SK-N-SH (cell line): Measurements from ENCODE around the gene STON2. TPM values are rescaled to one million over a fixed set of nuclear protein-coding genes. Genes with fewer than 3 reads are reported as not detected.

Experiments
- CTCF ChIA-PET: fragments of 300-600, 350-600 bp; formaldehyde crosslinking; extraction: SDS; loops from one replicate; lab custom pipeline; 2021; lab: Yijun Ruan, JAX
- POLR2A ChIA-PET: fragments of 350-600 bp; sonication (Branson Sonifier 250); formaldehyde crosslinking; extraction: SDS; loops from one replicate; lab custom pipeline; 2020; ENCODE audit warnings: antibody characterized with exemption, inconsistent platforms; lab: Yijun Ruan, JAX
- DNase-seq: peaks from one replicate; pipeline ENCODE4 v3.0.0; 2012
- H2AFZ ChIP-seq: fragments of 200-600 bp; sonication (generic); 2 replicates; pipeline ENCODE4 v1.8.1; 2016; ENCODE audit warnings: antibody characterized with exemption, mild to moderate bottlenecking, low read depth
- H3F3A ChIP-seq: fragments of 200-600 bp; sonication (generic); replicated peaks from 2 replicates; pipeline ENCODE3; 2016; ENCODE audit warnings: antibody characterized with exemption, mild to moderate bottlenecking; ENCODE audit not compliant: insufficient read depth
- H3K27ac ChIP-seq, 2 experiments: fragments of 200-500 bp in 1 of 2; fragments of 200-600 bp in 1 of 2; sonication (Bioruptor generic) in 1 of 2; sonication (generic), shearing (Covaris generic) in 1 of 2; 2 replicates each; pipeline versions ENCODE4 v1.5.1 to v1.6.1; 2014 to 2016; ENCODE audit warnings: low read depth in 2 of 2, inconsistent platforms in 1 of 2, low read length in 1 of 2, mild to moderate bottlenecking in 1 of 2, mixed read lengths in 1 of 2
- H3K27me3 ChIP-seq: fragments of 200-600 bp; sonication (generic), shearing (Covaris generic); 2 replicates; pipeline ENCODE4 v1.6.1; 2016; ENCODE audit warnings: mixed run types; ENCODE audit not compliant: insufficient read depth
- H3K36me3 ChIP-seq, 2 experiments: fragments of 200-500 bp in 1 of 2; fragments of 200-600 bp in 1 of 2; sonication (Bioruptor generic) in 1 of 2; sonication (generic) in 1 of 2; replicated peaks in 1 of 2; 2 replicates each; pipeline versions ENCODE3 to v1.5.1; 2014 to 2016; ENCODE audit warnings: low read length in 1 of 2, mild to moderate bottlenecking in 1 of 2; ENCODE audit not compliant: insufficient read depth in 2 of 2, control insufficient read depth in 1 of 2
- H3K4me1 ChIP-seq, 2 experiments: fragments of 200-500 bp in 1 of 2; fragments of 200-600 bp in 1 of 2; sonication (Bioruptor generic) in 1 of 2; sonication (generic), shearing (Covaris generic) in 1 of 2; 2 replicates each; pipeline versions ENCODE4 v1.5.1 to v1.6.1; 2014 to 2016; ENCODE audit warnings: low read depth in 1 of 2, low read length in 1 of 2, mixed run types in 1 of 2; ENCODE audit not compliant: insufficient read depth in 2 of 2, control insufficient read depth in 1 of 2
- H3K4me2 ChIP-seq: fragments of 200-600 bp; sonication (generic), shearing (Covaris generic); 2 replicates; pipeline ENCODE4 v1.6.1; 2017; ENCODE audit warnings: mixed run types
- H3K4me3 ChIP-seq, 2 experiments: fragments of 200-500 bp in 1 of 2; fragments of 200-600 bp in 1 of 2; sonication (Bioruptor generic) in 1 of 2; sonication (generic), shearing (Covaris generic) in 1 of 2; 2 replicates each; pipeline versions ENCODE4 v1.5.1 to v1.8.1; 2014 to 2016; ENCODE audit warnings: low read depth in 2 of 2, inconsistent platforms in 1 of 2, low read length in 1 of 2, mild to moderate bottlenecking in 1 of 2, mixed read lengths in 1 of 2, moderate library complexity in 1 of 2
- H3K79me2 ChIP-seq: fragments of 200-600 bp; sonication (generic); 2 replicates; pipeline ENCODE4 v1.8.1; 2017; ENCODE audit warnings: mild to moderate bottlenecking; ENCODE audit not compliant: insufficient read depth
- H3K9ac ChIP-seq: fragments of 200-600 bp; sonication (generic); 2 replicates; pipeline ENCODE4 v1.6.1; 2017; ENCODE audit warnings: mixed run types
- H3K9me2 ChIP-seq: fragments of 200-600 bp; sonication (generic); 2 replicates; pipeline ENCODE4 v1.6.1; 2017; ENCODE audit warnings: mixed run types
- H3K9me3 ChIP-seq: fragments of 200-600 bp; sonication (generic); 2 replicates; pipeline ENCODE4 v1.6.1; 2017; ENCODE audit warnings: mixed run types, mild to moderate bottlenecking, moderate library complexity
- H4K20me1 ChIP-seq: fragments of 200-600 bp; sonication (generic); 2 replicates; pipeline ENCODE4 v1.6.1; 2017; ENCODE audit warnings: mild to moderate bottlenecking, mixed run types; ENCODE audit not compliant: insufficient read depth
- CHD2 ChIP-seq: fragments of 150-350 bp; IDR thresholded peaks from 2 replicates; pipeline ENCODE4 v1.6.1; 2018; ENCODE audit warnings: low read length; ENCODE audit not compliant: partially characterized antibody
- ELF1 ChIP-seq: IDR thresholded peaks from 2 replicates; pipeline ENCODE4 v1.4.0; 2012
- EP300 ChIP-seq, 2 experiments: IDR thresholded peaks; 2 replicates each; pipeline versions ENCODE4 v1.4.0 to v1.6.1; 2012; ENCODE audit warnings: borderline replicate concordance in 1 of 2, low read depth in 1 of 2, low read length in 1 of 2
- EZH2phosphoT487 ChIP-seq: fragments of 200-600 bp; sonication (generic); IDR thresholded peaks from 2 replicates; pipeline ENCODE4 v1.6.1; 2017; ENCODE audit warnings: low read depth, mixed run types, mild to moderate bottlenecking, antibody characterized with exemption, moderate library complexity, borderline replicate concordance
- FOSL2 ChIP-seq: IDR thresholded peaks from 2 replicates; pipeline ENCODE4 v1.4.0; 2012; ENCODE audit warnings: low read depth, mild to moderate bottlenecking, moderate library complexity, borderline replicate concordance
- FOXJ3 ChIP-seq: sonication (generic); formaldehyde crosslinking; IDR thresholded peaks from 2 replicates; pipeline ENCODE4 v1.5.1; 2020; ENCODE audit warnings: mild to moderate bottlenecking, missing genetic modification reagents
- FOXM1 ChIP-seq: IDR thresholded peaks from 2 replicates; pipeline ENCODE4 v1.4.0; 2012; ENCODE audit warnings: low read depth, mild to moderate bottlenecking
- GABPA ChIP-seq: IDR thresholded peaks from 2 replicates; pipeline ENCODE4 v1.4.0; 2012; ENCODE audit warnings: low read depth, mild to moderate bottlenecking
- GATA2 ChIP-seq: sonication (generic); formaldehyde crosslinking; IDR thresholded peaks from 2 replicates; pipeline ENCODE4 v1.5.0; 2020; ENCODE audit warnings: mild to moderate bottlenecking, missing genetic modification reagents
- MXI1 ChIP-seq: IDR thresholded peaks from 2 replicates; pipeline ENCODE4 v1.6.1; 2012; ENCODE audit warnings: mild to moderate bottlenecking, low read depth, low read length, improper control_type of control experiment
- NFIC ChIP-seq: IDR thresholded peaks from 2 replicates; pipeline ENCODE4 v1.4.0; 2012; ENCODE audit warnings: borderline replicate concordance
- NRF1 ChIP-seq: IDR thresholded peaks from 2 replicates; pipeline ENCODE4 v1.6.1; 2012; ENCODE audit warnings: low read depth, mild to moderate bottlenecking, low read length
- POLR2AphosphoS5 ChIP-seq: IDR thresholded peaks from 2 replicates; pipeline ENCODE4 v1.6.1; 2012; ENCODE audit warnings: low read depth, low read length
- RFX5 ChIP-seq: IDR thresholded peaks from 2 replicates; pipeline ENCODE4 v1.6.1; 2012; ENCODE audit warnings: mild to moderate bottlenecking, improper control_type of control experiment, low read length
- RXRA ChIP-seq: IDR thresholded peaks from 2 replicates; pipeline ENCODE4 v1.4.0; 2012; ENCODE audit warnings: low read depth, mild to moderate bottlenecking, borderline replicate concordance
- TAF1 ChIP-seq: IDR thresholded peaks from 2 replicates; pipeline ENCODE4 v1.6.1; 2012; ENCODE audit warnings: low read depth, mild to moderate bottlenecking, low read length, moderate library complexity, borderline replicate concordance
- TCF12 ChIP-seq: IDR thresholded peaks from 2 replicates; pipeline ENCODE4 v1.4.0; 2012
- YY1 ChIP-seq: IDR thresholded peaks from 2 replicates; pipeline ENCODE4 v1.4.0; 2012; ENCODE audit warnings: low read depth, mild to moderate bottlenecking
- WGBS: methylation state at CpG from one replicate; pipeline ENCODE4 v1.1.6; 2017; ENCODE audit warnings: low lambda C conversion rate; 5-methylcytosine and 5-hydroxymethylcytosine counted together
- polyA plus RNA-seq, 3 experiments: library from polyadenylated mRNA; depleted of rRNA; stranded (reverse); fragments of >200 nt; gene quantifications; 2 replicates each; pipeline ENCODE4 v1.2.3, GENCODE V29; 2012
- TF ChIP-seq, protein P1 (sequence below): fragments of 150-350 bp; IDR thresholded peaks from 2 replicates; pipeline ENCODE4 v1.6.1; 2016; ENCODE audit warnings: mild to moderate bottlenecking, low read depth, low read length
- TF ChIP-seq, protein P2 (sequence below): IDR thresholded peaks from 2 replicates; pipeline ENCODE4; 2012
- TF ChIP-seq, protein P3 (sequence below): IDR thresholded peaks from 2 replicates; pipeline ENCODE4 v1.6.1; 2012; ENCODE audit warnings: mild to moderate bottlenecking, low read depth, low read length, moderate library complexity
- TF ChIP-seq, protein P4 (sequence below): fragments of 200-600 bp; sonication (generic); IDR thresholded peaks from 2 replicates; pipeline ENCODE4 v1.6.1; 2017; ENCODE audit warnings: antibody characterized with exemption, mild to moderate bottlenecking, moderate library complexity

The STON2 gene
- polyA plus RNA-seq, 1 of the 3 experiments (the other 2 are of a cell fraction) = not detected

DNA sequence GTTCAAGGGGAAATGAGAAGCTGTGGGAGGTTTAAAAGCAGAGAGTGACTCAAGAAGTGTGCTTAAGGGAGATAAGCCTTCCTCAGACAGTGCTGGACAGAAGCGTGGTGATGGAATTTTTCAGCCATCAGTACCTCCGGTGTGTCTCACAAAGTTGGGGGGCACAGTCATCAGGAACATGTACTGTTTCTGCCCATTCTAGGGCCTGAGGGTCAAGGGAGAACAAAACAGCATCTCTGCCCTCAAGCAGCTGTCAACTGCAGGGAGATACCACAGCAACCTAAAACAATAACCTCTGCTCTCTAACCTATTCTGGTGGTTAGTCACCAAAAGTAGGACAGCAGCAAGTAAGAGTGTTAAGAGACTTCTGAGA, 2.0 kb upstream of the STON2 start:
- H3K79me2 ChIP-seq = no peaks in the 10 kb centered on the region
- H3K9me2 ChIP-seq = no peaks in the 10 kb centered on the region
- H3K4me3 ChIP-seq = no peak overlapping the region
- TF ChIP-seq, protein P1, sequence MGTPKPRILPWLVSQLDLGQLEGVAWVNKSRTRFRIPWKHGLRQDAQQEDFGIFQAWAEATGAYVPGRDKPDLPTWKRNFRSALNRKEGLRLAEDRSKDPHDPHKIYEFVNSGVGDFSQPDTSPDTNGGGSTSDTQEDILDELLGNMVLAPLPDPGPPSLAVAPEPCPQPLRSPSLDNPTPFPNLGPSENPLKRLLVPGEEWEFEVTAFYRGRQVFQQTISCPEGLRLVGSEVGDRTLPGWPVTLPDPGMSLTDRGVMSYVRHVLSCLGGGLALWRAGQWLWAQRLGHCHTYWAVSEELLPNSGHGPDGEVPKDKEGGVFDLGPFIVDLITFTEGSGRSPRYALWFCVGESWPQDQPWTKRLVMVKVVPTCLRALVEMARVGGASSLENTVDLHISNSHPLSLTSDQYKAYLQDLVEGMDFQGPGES = no peak
- no peak for TF ChIP-seq TAF1
- no peak for TF ChIP-seq FOXM1
- no peak for TF ChIP-seq CHD2
- TF ChIP-seq ELF1 = no peak
- TF ChIP-seq MXI1 = no peak
- TF ChIP-seq RXRA = no peak
- no peak for TF ChIP-seq FOXJ3 (CRISPR knock-in tag)
- no peak for TF ChIP-seq EZH2phosphoT487
- TF ChIP-seq FOSL2 = no peak
- TF ChIP-seq POLR2AphosphoS5 = no peak
- TF ChIP-seq GATA2 (CRISPR knock-in tag) = no peak
- ChIA-PET POLR2A (no interaction called here), CTCF (interaction anchor here (1.5 to 2.0 kb wide), 2 partner anchors 29 to 133 kb away, joined by 3 to 6 read pairs; no protein-coding TSS in a partner anchor)
- no peaks in the 10 kb centered on the region for H3K36me3 ChIP-seq
- H3F3A ChIP-seq = no peaks in the 10 kb centered on the region
- H2AFZ ChIP-seq = no peak overlapping the region
- H4K20me1 ChIP-seq = no peaks in the 10 kb centered on the region
- H3K4me1 ChIP-seq = peaks cover 0 to 5% of the 10 kb centered on the region in 2 experiments; a peak in 1 of 4 replicates
- H3K9ac ChIP-seq = no peak overlapping the region
- no peak overlapping the region for H3K4me2 ChIP-seq
- no peaks in the 10 kb centered on the region for H3K27me3 ChIP-seq
- no peak overlapping the region for H3K27ac ChIP-seq
- H3K9me3 ChIP-seq = no peaks in the 10 kb centered on the region
- 17% methylated on average over 2 of the region's 2 CpGs for WGBS
- no peak for DNase-seq

DNA sequence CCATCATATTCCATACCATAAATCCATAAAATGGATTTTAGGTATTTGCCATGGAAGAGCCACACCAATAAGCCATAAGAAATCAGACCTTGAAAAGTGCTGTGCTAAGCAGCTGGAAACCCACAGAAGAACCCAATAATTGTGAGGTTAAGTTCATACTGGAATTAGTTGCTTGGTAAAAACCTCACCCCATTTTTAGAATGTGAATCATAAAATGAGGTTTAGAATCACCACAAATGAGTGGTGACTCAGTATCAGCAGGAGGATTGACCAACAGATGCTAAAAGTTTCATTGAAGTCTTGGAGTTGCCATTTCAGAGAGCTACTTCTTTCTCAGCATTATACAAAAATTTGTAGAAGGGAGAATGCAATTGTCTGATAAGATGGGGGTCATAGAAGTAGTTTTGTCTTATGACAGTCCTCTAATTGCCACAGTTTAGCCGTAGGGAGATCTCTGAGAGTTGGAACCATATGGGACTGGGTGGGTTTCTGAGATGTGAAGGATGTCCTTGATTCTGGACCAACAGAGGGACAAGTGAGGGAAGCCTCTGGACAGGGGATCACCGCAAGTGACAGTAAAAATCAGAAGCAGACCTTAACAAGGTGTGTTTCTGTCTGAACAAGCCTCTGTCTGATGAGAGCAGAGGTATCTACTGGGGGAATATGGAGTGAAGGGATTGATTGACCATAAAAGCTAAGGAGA, 1.4 kb upstream of the STON2 start:
- DNase-seq = no peak
- H3F3A ChIP-seq = no peaks in the 10 kb centered on the region
- H3K9me2 ChIP-seq = no peaks in the 10 kb centered on the region
- no peaks in the 10 kb centered on the region for H3K27me3 ChIP-seq
- H3K4me1 ChIP-seq = peaks cover 0 to 5% of the 10 kb centered on the region in 2 experiments; a peak in 1 of 4 replicates
- no peaks in the 10 kb centered on the region for H3K36me3 ChIP-seq
- H3K27ac ChIP-seq = no peak overlapping the region
- no peak overlapping the region for H3K4me3 ChIP-seq
- H3K9ac ChIP-seq = no peak overlapping the region
- no peaks in the 10 kb centered on the region for H3K9me3 ChIP-seq
- no peaks in the 10 kb centered on the region for H3K79me2 ChIP-seq
- ChIA-PET CTCF (interaction anchor here (2.0 kb wide), 1 partner anchor 132 kb away, joined by 6 read pairs; no protein-coding TSS in a partner anchor), POLR2A (no interaction called here)
- no peak overlapping the region for H3K4me2 ChIP-seq
- 20% methylated on average over 2 of the region's 2 CpGs for WGBS
- H4K20me1 ChIP-seq = no peaks in the 10 kb centered on the region
- H2AFZ ChIP-seq = no peak overlapping the region
- no peak for TF ChIP-seq EZH2phosphoT487
- TF ChIP-seq POLR2AphosphoS5 = no peak
- TF ChIP-seq EP300 (IDR thresholded peaks at IDR 0.05; ENCODE audit: borderline replicate concordance in 1 of 2, low read depth in 1 of 2, low read length in 1 of 2) = no peak
- no peak for TF ChIP-seq FOXJ3 (CRISPR knock-in tag)
- no peak for TF ChIP-seq RFX5
- TF ChIP-seq NFIC = no peak
- TF ChIP-seq, protein P2, sequence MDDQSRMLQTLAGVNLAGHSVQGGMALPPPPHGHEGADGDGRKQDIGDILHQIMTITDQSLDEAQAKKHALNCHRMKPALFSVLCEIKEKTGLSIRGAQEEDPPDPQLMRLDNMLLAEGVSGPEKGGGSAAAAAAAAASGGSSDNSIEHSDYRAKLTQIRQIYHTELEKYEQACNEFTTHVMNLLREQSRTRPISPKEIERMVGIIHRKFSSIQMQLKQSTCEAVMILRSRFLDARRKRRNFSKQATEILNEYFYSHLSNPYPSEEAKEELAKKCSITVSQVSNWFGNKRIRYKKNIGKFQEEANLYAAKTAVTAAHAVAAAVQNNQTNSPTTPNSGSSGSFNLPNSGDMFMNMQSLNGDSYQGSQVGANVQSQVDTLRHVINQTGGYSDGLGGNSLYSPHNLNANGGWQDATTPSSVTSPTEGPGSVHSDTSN = no peak
- TF ChIP-seq, protein P3, sequence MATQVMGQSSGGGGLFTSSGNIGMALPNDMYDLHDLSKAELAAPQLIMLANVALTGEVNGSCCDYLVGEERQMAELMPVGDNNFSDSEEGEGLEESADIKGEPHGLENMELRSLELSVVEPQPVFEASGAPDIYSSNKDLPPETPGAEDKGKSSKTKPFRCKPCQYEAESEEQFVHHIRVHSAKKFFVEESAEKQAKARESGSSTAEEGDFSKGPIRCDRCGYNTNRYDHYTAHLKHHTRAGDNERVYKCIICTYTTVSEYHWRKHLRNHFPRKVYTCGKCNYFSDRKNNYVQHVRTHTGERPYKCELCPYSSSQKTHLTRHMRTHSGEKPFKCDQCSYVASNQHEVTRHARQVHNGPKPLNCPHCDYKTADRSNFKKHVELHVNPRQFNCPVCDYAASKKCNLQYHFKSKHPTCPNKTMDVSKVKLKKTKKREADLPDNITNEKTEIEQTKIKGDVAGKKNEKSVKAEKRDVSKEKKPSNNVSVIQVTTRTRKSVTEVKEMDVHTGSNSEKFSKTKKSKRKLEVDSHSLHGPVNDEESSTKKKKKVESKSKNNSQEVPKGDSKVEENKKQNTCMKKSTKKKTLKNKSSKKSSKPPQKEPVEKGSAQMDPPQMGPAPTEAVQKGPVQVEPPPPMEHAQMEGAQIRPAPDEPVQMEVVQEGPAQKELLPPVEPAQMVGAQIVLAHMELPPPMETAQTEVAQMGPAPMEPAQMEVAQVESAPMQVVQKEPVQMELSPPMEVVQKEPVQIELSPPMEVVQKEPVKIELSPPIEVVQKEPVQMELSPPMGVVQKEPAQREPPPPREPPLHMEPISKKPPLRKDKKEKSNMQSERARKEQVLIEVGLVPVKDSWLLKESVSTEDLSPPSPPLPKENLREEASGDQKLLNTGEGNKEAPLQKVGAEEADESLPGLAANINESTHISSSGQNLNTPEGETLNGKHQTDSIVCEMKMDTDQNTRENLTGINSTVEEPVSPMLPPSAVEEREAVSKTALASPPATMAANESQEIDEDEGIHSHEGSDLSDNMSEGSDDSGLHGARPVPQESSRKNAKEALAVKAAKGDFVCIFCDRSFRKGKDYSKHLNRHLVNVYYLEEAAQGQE = no peak
- no peak for TF ChIP-seq YY1
- TF ChIP-seq, protein P4, sequence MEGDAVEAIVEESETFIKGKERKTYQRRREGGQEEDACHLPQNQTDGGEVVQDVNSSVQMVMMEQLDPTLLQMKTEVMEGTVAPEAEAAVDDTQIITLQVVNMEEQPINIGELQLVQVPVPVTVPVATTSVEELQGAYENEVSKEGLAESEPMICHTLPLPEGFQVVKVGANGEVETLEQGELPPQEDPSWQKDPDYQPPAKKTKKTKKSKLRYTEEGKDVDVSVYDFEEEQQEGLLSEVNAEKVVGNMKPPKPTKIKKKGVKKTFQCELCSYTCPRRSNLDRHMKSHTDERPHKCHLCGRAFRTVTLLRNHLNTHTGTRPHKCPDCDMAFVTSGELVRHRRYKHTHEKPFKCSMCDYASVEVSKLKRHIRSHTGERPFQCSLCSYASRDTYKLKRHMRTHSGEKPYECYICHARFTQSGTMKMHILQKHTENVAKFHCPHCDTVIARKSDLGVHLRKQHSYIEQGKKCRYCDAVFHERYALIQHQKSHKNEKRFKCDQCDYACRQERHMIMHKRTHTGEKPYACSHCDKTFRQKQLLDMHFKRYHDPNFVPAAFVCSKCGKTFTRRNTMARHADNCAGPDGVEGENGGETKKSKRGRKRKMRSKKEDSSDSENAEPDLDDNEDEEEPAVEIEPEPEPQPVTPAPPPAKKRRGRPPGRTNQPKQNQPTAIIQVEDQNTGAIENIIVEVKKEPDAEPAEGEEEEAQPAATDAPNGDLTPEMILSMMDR = no peak
- TF ChIP-seq GABPA = no peak
- no peak for TF ChIP-seq TCF12
- TF ChIP-seq NRF1 = no peak
